ENCODE results near the gene ISG20.
A peak's percentile ranks its signal among the peaks of the same experiment; 100 is the strongest.

GRCh38 chr15:88624156-88624970 lies 14.5 kb upstream of the ISG20 start:
- TF ChIP-seq CTCF (IDR thresholded peaks at IDR 0.05; ENCODE audit: low read depth, low read length, missing input control) (peak; percentile 49), YY1 (IDR thresholded peaks at IDR 0.05) (peak; percentile 49), RXRA (IDR thresholded peaks at IDR 0.05) (peak in 1 of 2 donors; percentile 54), GABPA (IDR thresholded peaks at IDR 0.05 in 1 of 2, conservative IDR thresholded peaks at IDR 0.05 in 1 of 2) (no peak), FOXA1 (IDR thresholded peaks at IDR 0.05) (no peak), JUND (IDR thresholded peaks at IDR 0.05) (no peak)
